Fibroblast of skin of left quadriceps (primary cell): ENCODE measurements around the gene UPF1.

Experiments
- DNase-seq, 2 experiments: peaks; one replicate each; pipeline ENCODE4 v3.0.0-alpha.2; 2013; ENCODE audit warnings: low read depth in 2 of 2

Gene UPF1

GRCh38 chr19:18831524-18832305, at the start of gene UPF1:
Gene UPF1 (plus strand): TSS chr19:18831959. CDS start chr19:18832210, 251 bp downstream.
- DNase-seq = peak; percentile 77 to 79

GRCh38 chr19:18782559-18783225, 49.1 kb upstream of the UPF1 start:
- DNase-seq = no peak

GRCh38 chr19:18783958-18784785, 47.6 kb upstream of the UPF1 start:
- DNase-seq = no peak

GRCh38 chr19:18784786-18785120, 47.0 kb upstream of the UPF1 start:
- no peak for DNase-seq

- DNase-seq = peak; percentile 21
Measured at GRCh38 chr19:18785179-18786124, 46.3 kb upstream of the UPF1 start.

GRCh38 chr19:18788529-18789421, 43.0 kb upstream of the UPF1 start:
- no peak for DNase-seq

GRCh38 chr19:18789422-18789869, 42.3 kb upstream of the UPF1 start:
- no peak for DNase-seq

- DNase-seq = no peak
Measured at GRCh38 chr19:18789883-18790565, 41.7 kb upstream of the UPF1 start.

- DNase-seq = no peak
Measured at GRCh38 chr19:18790566-18791314, 41.0 kb upstream of the UPF1 start, which contains the start of gene COMP. Gene COMP (minus strand): TSS chr19:18791305. CDS start chr19:18791269, 36 bp downstream.

- no peak for DNase-seq
Measured at GRCh38 chr19:18791315-18791678, 40.5 kb upstream of the UPF1 start.

GRCh38 chr19:18792661-18793060, 39.1 kb upstream of the UPF1 start:
- no peak for DNase-seq

GRCh38 chr19:18793144-18794028, 38.4 kb upstream of the UPF1 start:
- DNase-seq = no peak

- no peak for DNase-seq
Measured at GRCh38 chr19:18794029-18794313, 37.8 kb upstream of the UPF1 start.

- no peak for DNase-seq
Measured at GRCh38 chr19:18794692-18795091, 37.1 kb upstream of the UPF1 start.

- no peak for DNase-seq
Measured at GRCh38 chr19:18795540-18795939, 36.2 kb upstream of the UPF1 start.

- no peak for DNase-seq
Measured at GRCh38 chr19:18796239-18796638, 35.5 kb upstream of the UPF1 start.

- no peak for DNase-seq
Measured at GRCh38 chr19:18798384-18799352, 33.1 kb upstream of the UPF1 start.
